Left lung (tissue), 10 donors: ENCODE data around the gene KLHL18. TPM values are rescaled to one million over a fixed set of nuclear protein-coding genes. Genes with fewer than 3 reads are reported as not detected.

ENCODE experiments used
- ATAC-seq: fragments of 200-7000 bp; cut with Tn5 transposase; one replicate; pipeline ENCODE4 v1.9.1; 2020; ENCODE audit warnings: moderate library complexity
- DNase-seq, 4 donors: peaks; one replicate each; pipeline ENCODE4 v3.0.0-alpha.2; 2013 to 2020
- H3K27ac ChIP-seq, 2 donors: fragments of 200-600 bp; sonication (generic) in 1 of 2; one replicate each; pipeline versions ENCODE4 v1.5.0 to v1.8.0; 2020 to 2021
- H3K27me3 ChIP-seq, 2 donors: fragments of 200-600 bp; sonication (generic) in 1 of 2; one replicate each; pipeline versions ENCODE4 v1.5.0 to v1.8.0; 2020 to 2021
- H3K36me3 ChIP-seq, 2 donors: fragments of 200-600 bp; sonication (generic) in 1 of 2; one replicate each; pipeline versions ENCODE4 v1.5.0 to v1.8.0; 2020 to 2021
- H3K4me1 ChIP-seq, 2 donors: fragments of 200-600 bp; one replicate each; pipeline ENCODE4 v1.8.0; 2021
- H3K4me3 ChIP-seq, 2 donors: fragments of 200-600 bp; sonication (generic) in 1 of 2; one replicate each; pipeline versions ENCODE4 v1.5.0 to v1.8.0; 2020 to 2021; ENCODE audit warnings: mild to moderate bottlenecking in 1 of 2
- H3K9me3 ChIP-seq, 2 donors: fragments of 200-600 bp; sonication (generic) in 1 of 2; one replicate each; pipeline versions ENCODE4 v1.5.0 to v1.8.0; 2020 to 2021
- CTCF ChIP-seq, 2 donors: fragments of 200-600 bp; sonication (generic) in 1 of 2; IDR thresholded peaks; one replicate each; pipeline versions ENCODE4 v1.5.0 to v1.8.0; 2021; ENCODE audit warnings: antibody characterized with exemption in 2 of 2
- intact Hi-C, 2 donors: fragments of 100-400 bp; cut with DNase I; formaldehyde crosslinking; loops; one replicate each; pipeline versions ENCODE4 v1.11.2 to v1.14.2; 2022
- polyA plus RNA-seq, 6 donors: library from polyadenylated mRNA; unstranded; fragments of 120-200 nt; gene quantifications; one replicate each; pipeline ENCODE4 v1.2.1, GENCODE V29; 2013; ENCODE audit not compliant: insufficient read length in 6 of 6
- total RNA-seq, 2 donors: library from RNA; stranded (reverse); fragmentation: NEBNext Ultra II Directional; extraction: Animal tissue kit (Norgen Biotek cat#: 25700); gene quantifications; one replicate each; pipeline ENCODE4 v1.2.1, GENCODE V29; 2021
- donor health status: DM: no; HTN: yes; CAD: no.
- donor health status: DM: no; HTN: no; CAD: no.

The KLHL18 gene
- total and polyA plus RNA-seq, 8 donors = 11.9 to 29.5 (median 13.7) TPM

- Histone ChIP-seq H3K9me3 (no peaks in the 10 kb centered on the region), H3K4me1 (no peaks in the 10 kb centered on the region), H3K27me3 (no peaks in the 10 kb centered on the region), H3K36me3 (peaks cover 0 to 91% of the 10 kb centered on the region in 2 donors), H3K27ac (no peak overlapping the region), H3K4me3 (no peak overlapping the region)
- ATAC-seq (no peak), DNase-seq (no peak)
- intact Hi-C loops = no loop called here
- no peak for TF ChIP-seq CTCF (IDR thresholded peaks at IDR 0.05)
Observed at GRCh38 chr3:47323431-47324277, 40.9 kb downstream of the KLHL18 start.

GRCh38 chr3:47324278-47324865 is 41.6 kb downstream of the KLHL18 start:
- H3K27me3 ChIP-seq = no peaks in the 10 kb centered on the region
- no peak overlapping the region for H3K27ac ChIP-seq
- peak; percentile 60 to 63 for TF ChIP-seq CTCF (IDR thresholded peaks at IDR 0.05)
- no peak overlapping the region for H3K4me3 ChIP-seq
- peak in 3 of 4 donors; percentile 47 to 82 (median 64) for DNase-seq
- ATAC-seq = peak; percentile 97
- H3K36me3 ChIP-seq = peaks cover 0 to 95% of the 10 kb centered on the region in 2 donors
- H3K4me1 ChIP-seq = no peaks in the 10 kb centered on the region
- no peaks in the 10 kb centered on the region for H3K9me3 ChIP-seq
- intact Hi-C loops = no loop called here

- DNase-seq = no peak
- Histone ChIP-seq H3K36me3 (peaks cover 0 to 98% of the 10 kb centered on the region in 2 donors), H3K9me3 (no peaks in the 10 kb centered on the region), H3K27ac (no peak overlapping the region), H3K4me3 (no peak overlapping the region), H3K27me3 (no peaks in the 10 kb centered on the region), H3K4me1 (no peaks in the 10 kb centered on the region)
- ATAC-seq = no peak
- no peak for TF ChIP-seq CTCF (IDR thresholded peaks at IDR 0.05)
- intact Hi-C loops = no loop called here
Observed at GRCh38 chr3:47333907-47334306, 51.2 kb downstream of the KLHL18 start.

GRCh38 chr3:47337656-47338055 is 54.9 kb downstream of the KLHL18 start:
- intact Hi-C loops = no loop called here
- DNase-seq (no peak), ATAC-seq (no peak)
- no peak for TF ChIP-seq CTCF (IDR thresholded peaks at IDR 0.05)
- H3K4me1 ChIP-seq = no peaks in the 10 kb centered on the region
- H3K27me3 ChIP-seq = no peaks in the 10 kb centered on the region
- H3K27ac ChIP-seq = no peak overlapping the region
- no peaks in the 10 kb centered on the region for H3K9me3 ChIP-seq
- peaks cover 0 to 100% of the 10 kb centered on the region in 2 donors for H3K36me3 ChIP-seq
- H3K4me3 ChIP-seq = no peak overlapping the region

- Histone ChIP-seq H3K9me3 (no peaks in the 10 kb centered on the region), H3K27ac (no peak overlapping the region), H3K4me3 (no peak overlapping the region), H3K36me3 (peaks cover 0 to 100% of the 10 kb centered on the region in 2 donors), H3K27me3 (no peaks in the 10 kb centered on the region), H3K4me1 (no peaks in the 10 kb centered on the region)
- no peak for TF ChIP-seq CTCF (IDR thresholded peaks at IDR 0.05)
- no peak for DNase-seq
- no peak for ATAC-seq
- intact Hi-C loops = no loop called here
Observed at GRCh38 chr3:47339951-47340350, 57.2 kb downstream of the KLHL18 start.
